HG03135 (cell line): ENCODE data around the gene EXT2.

Source experiments
- ATAC-seq: cut with Tn5 transposase; IDR thresholded peaks from one replicate; pipeline ENCODE4 v1.9.1; 2021; ENCODE audit warnings: mild to moderate bottlenecking, moderate library complexity; ENCODE audit not compliant: unreplicated experiment

The EXT2 gene

GRCh38 chr11:44280257-44280656, 184.8 kb downstream of the EXT2 start:
- ATAC-seq = no peak

- no peak for ATAC-seq
Measured at GRCh38 chr11:44281151-44281550, 185.7 kb downstream of the EXT2 start.

GRCh38 chr11:44282620-44283019, 187.1 kb downstream of the EXT2 start:
- ATAC-seq = no peak

GRCh38 chr11:44285756-44286155, 190.3 kb downstream of the EXT2 start:
- ATAC-seq = no peak

DNA sequence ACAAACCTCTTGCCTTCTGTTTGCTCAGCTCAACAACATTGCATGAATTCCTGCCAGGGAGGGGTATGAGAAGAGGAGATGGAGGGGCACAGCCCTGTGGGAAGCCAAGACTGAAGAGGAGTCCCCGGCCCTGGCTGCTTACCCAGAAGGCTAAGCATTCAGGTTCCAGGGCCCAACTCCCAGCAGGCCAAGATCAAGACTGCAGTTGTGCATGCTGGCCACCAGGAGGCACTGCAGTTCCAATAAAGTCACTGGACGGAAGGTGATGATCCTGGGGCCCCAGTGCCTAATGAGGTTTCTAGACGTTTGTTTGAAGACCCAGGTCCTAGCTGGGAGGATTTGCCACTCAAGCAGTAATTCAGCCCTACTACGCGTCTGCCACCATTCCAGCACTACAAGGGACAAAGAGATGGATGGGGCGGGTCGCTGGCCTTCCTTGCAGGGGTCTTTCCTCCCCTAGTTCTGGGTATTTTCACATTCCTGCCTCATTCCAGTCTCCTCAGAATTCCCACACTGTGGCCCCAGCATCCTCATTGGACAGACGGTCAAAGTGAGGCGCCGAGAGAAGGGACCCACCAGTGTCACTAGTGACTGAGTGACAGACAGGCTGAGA, 190.9 kb downstream of the EXT2 start:
- peak; percentile 66 for ATAC-seq

DNA sequence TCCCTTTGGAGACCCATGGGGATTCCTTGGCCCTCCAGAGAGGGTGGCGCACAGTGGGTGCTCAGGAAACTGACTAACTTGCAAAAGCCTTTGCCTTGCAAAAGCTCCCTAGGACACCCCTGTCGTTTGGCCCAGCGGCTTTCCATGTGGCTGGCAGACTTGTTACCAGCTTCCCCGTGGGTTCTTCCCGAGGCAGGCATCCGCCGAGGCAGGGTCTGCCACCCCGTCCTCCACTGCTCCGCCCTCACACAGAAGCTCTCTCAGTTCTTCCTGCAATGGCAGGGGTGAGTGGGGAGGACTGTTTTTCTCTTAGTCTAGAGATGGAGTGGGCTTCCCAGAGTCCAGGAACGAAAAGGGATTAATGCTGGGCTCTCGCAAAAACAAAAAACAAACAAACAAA, 191.4 kb downstream of the EXT2 start:
- no peak for ATAC-seq

GRCh38 chr11:44288133-44288526, 192.7 kb downstream of the EXT2 start:
- ATAC-seq = no peak

GRCh38 chr11:44290208-44290607, 194.7 kb downstream of the EXT2 start:
- no peak for ATAC-seq
